ENCODE data around the gene SERPINA9.

Gene SERPINA9

GRCh38 chr14:94428610-94429009 is 47.4 kb downstream of the SERPINA9 start (continued):
- no peak for TF ChIP-seq PRDM10 (tag by site-specific recombination; IDR thresholded peaks at IDR 0.05)
- no peak for TF ChIP-seq ZNF558 (tag by site-specific recombination; IDR thresholded peaks at IDR 0.05)
- no peak for TF ChIP-seq IKZF3 (tag by site-specific recombination; IDR thresholded peaks at IDR 0.05)
- TF ChIP-seq KLF16 (tag by site-specific recombination; IDR thresholded peaks at IDR 0.05), result no peak
- no peak for TF ChIP-seq ELK4 (IDR thresholded peaks at IDR 0.05; ENCODE audit: borderline replicate concordance, low read depth, low read length)
- TF ChIP-seq ZFP3 (tag by site-specific recombination; IDR thresholded peaks at IDR 0.05; ENCODE audit: low read depth), result no peak
- no peak for TF ChIP-seq RBAK (tag by site-specific recombination; IDR thresholded peaks at IDR 0.05)
- no peak for TF ChIP-seq ZXDB (tag by site-specific recombination; IDR thresholded peaks at IDR 0.05)
- no peak for TF ChIP-seq KLF8 (tag by site-specific recombination; IDR thresholded peaks at IDR 0.05)
- TF ChIP-seq ZBTB44 (tag by site-specific recombination; IDR thresholded peaks at IDR 0.05), result no peak
- TF ChIP-seq MZF1 (tag by site-specific recombination; IDR thresholded peaks at IDR 0.05; ENCODE audit: borderline replicate concordance), result no peak

- Histone ChIP-seq H3K4me3 (ENCODE audit: low read depth, low read length) (no peak overlapping the region), H3K4me1 (ENCODE audit: control insufficient read depth, insufficient read depth, low read length) (no peaks in the 10 kb centered on the region), H3K9me3 (ENCODE audit: control insufficient read depth, insufficient read depth, low read depth, low read length) (no peaks in the 10 kb centered on the region), H3K27ac (ENCODE audit: extremely low read depth, low read depth, low read length) (no peak overlapping the region), H3K36me3 (ENCODE audit: control insufficient read depth in 2 of 2, insufficient read depth in 1 of 2, low read length in 2 of 2) (no peaks in the 10 kb centered on the region)
- TF ChIP-seq GLIS1 (tag by site-specific recombination; IDR thresholded peaks at IDR 0.05), result no peak
- TF ChIP-seq ZNF596 (tag by site-specific recombination; IDR thresholded peaks at IDR 0.05), result no peak
- TF ChIP-seq ZNF121 (tag by site-specific recombination; IDR thresholded peaks at IDR 0.05), result no peak
- no peak for TF ChIP-seq ZNF24 (tag by site-specific recombination; IDR thresholded peaks at IDR 0.05)
- TF ChIP-seq ZNF558 (tag by site-specific recombination; IDR thresholded peaks at IDR 0.05), result no peak
- no peak for TF ChIP-seq ZNF48 (tag by site-specific recombination; IDR thresholded peaks at IDR 0.05)
- TF ChIP-seq ZNF791 (tag by site-specific recombination; IDR thresholded peaks at IDR 0.05), result no peak
- TF ChIP-seq ZNF37A (tag by site-specific recombination; IDR thresholded peaks at IDR 0.05), result no peak
- TF ChIP-seq PBX3 (CRISPR knock-in tag; IDR thresholded peaks at IDR 0.05), result no peak
- TF ChIP-seq IKZF3 (tag by site-specific recombination; IDR thresholded peaks at IDR 0.05), result no peak
- TF ChIP-seq KLF8 (tag by site-specific recombination; IDR thresholded peaks at IDR 0.05), result no peak
- CTCF ChIA-PET, result interaction anchor here (1.0 kb wide), 1 partner anchor 60 kb away, joined by 3 read pairs; no protein-coding TSS in a partner anchor
- POLR2A ChIA-PET, result no interaction called here
Observed at GRCh38 chr14:94427016-94427613, 48.9 kb downstream of the SERPINA9 start.
